ENCODE results near the gene CEBPG. TPM values are rescaled to one million over a fixed set of nuclear protein-coding genes. Genes with fewer than 3 reads are reported as not detected.

Gene CEBPG
- total RNA-seq, 1 experiment from 2014 or later: 48.6 TPM

- H3K36me3 ChIP-seq (ENCODE audit: insufficient read depth, low read length, poor library complexity, severe bottlenecking): peaks cover 14% of the 10 kb centered on the region
- H3K9me3 ChIP-seq (ENCODE audit: low read depth, low read length, poor library complexity, severe bottlenecking): no peaks in the 10 kb centered on the region
- no peaks in the 10 kb centered on the region for H3K27me3 ChIP-seq (replicated peaks; ENCODE audit: insufficient read depth, low read depth, low read length, poor library complexity)
- ChIA-PET CTCF (no interaction called here), POLR2A (ENCODE audit: low non-redundant PET) (no interaction called here)
- H3K4me1 ChIP-seq (ENCODE audit: insufficient read depth, low read length, poor library complexity, severe bottlenecking): peaks cover 15% of the 10 kb centered on the region
- no peak overlapping the region for H3K27ac ChIP-seq (ENCODE audit: low read depth, low read length, poor library complexity, severe bottlenecking)
- intact Hi-C loops (cut with micrococcal nuclease; ENCODE audit: unreplicated experiment): no loop called here
- BruUV-seq (replicated peaks): no TSS peak
- DNase-seq (ENCODE audit: low spot score): no peak
- no peak overlapping the region for H3K4me3 ChIP-seq (ENCODE audit: low read depth, low read length, poor library complexity, severe bottlenecking)
- TF ChIP-seq, protein P1, sequence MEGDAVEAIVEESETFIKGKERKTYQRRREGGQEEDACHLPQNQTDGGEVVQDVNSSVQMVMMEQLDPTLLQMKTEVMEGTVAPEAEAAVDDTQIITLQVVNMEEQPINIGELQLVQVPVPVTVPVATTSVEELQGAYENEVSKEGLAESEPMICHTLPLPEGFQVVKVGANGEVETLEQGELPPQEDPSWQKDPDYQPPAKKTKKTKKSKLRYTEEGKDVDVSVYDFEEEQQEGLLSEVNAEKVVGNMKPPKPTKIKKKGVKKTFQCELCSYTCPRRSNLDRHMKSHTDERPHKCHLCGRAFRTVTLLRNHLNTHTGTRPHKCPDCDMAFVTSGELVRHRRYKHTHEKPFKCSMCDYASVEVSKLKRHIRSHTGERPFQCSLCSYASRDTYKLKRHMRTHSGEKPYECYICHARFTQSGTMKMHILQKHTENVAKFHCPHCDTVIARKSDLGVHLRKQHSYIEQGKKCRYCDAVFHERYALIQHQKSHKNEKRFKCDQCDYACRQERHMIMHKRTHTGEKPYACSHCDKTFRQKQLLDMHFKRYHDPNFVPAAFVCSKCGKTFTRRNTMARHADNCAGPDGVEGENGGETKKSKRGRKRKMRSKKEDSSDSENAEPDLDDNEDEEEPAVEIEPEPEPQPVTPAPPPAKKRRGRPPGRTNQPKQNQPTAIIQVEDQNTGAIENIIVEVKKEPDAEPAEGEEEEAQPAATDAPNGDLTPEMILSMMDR (conservative IDR thresholded peaks at IDR 0.05; ENCODE audit: low read depth, low read length): no peak
- TF ChIP-seq EZH2 (IDR thresholded peaks at IDR 0.05; ENCODE audit: borderline replicate concordance, low read depth, low read length, poor library complexity, severe bottlenecking): no peak
Measured at GRCh38 chr19:33386361-33386858, 12.9 kb downstream of the CEBPG start.

DNA sequence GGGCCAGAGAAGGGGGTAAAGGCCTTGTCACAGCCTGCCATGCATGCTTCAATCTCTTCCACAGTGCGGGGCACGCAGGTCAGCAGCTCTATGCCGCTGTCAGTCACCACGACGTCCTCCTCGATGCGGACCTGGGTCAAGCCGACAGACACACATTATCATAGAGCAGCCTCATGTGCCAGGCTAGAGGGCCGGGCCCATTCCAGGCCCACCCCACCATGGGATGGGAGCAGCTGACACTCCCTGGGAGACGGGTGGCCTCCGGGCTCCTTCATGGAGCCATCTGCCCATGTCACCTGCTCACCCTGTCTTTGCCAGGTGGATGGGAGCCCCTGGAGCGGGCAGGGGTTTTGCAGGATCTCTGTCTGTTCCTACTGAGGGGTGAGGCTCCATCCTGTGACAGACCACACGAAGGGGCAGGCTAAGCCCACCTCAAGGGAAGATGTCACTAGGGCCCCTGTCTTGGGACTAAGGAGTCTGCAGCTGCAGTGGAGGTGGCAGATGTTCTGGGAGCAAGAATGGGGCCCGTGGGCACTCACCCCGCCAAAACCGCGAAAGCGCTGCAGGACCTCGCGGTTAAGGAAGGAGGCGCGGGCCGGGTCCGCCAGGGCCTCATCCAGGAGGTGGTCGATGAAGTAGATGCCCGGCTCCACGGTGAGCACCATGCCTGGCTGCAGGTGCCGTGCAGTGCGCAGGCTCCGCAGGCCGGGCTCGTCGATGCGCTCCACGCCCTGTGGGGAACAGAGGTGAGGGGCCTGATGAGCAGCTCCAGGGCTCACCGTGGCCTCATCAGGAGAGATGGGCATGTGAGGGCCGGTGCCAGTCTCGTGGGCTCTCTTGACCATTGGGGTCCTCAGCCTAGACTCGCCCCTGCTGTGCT lies 14.1 kb downstream of the CEBPG start:
- no peaks in the 10 kb centered on the region for H3K9me3 ChIP-seq (ENCODE audit: low read depth, low read length, poor library complexity, severe bottlenecking)
- intact Hi-C loops (cut with micrococcal nuclease; ENCODE audit: unreplicated experiment): no loop called here
- TF ChIP-seq, protein P1 (conservative IDR thresholded peaks at IDR 0.05; ENCODE audit: low read depth, low read length): no peak
- TF ChIP-seq EZH2 (IDR thresholded peaks at IDR 0.05; ENCODE audit: borderline replicate concordance, low read depth, low read length, poor library complexity, severe bottlenecking): no peak
- H3K4me3 ChIP-seq (ENCODE audit: low read depth, low read length, poor library complexity, severe bottlenecking): no peak overlapping the region
- CTCF ChIA-PET: no interaction called here
- POLR2A ChIA-PET (ENCODE audit: low non-redundant PET): no interaction called here
- H3K27me3 ChIP-seq (replicated peaks; ENCODE audit: insufficient read depth, low read depth, low read length, poor library complexity): no peaks in the 10 kb centered on the region
- no peak for DNase-seq (ENCODE audit: low spot score)
- BruUV-seq (replicated peaks): no TSS peak
- H3K36me3 ChIP-seq (ENCODE audit: insufficient read depth, low read length, poor library complexity, severe bottlenecking): peaks cover 9% of the 10 kb centered on the region
- H3K4me1 ChIP-seq (ENCODE audit: insufficient read depth, low read length, poor library complexity, severe bottlenecking): peaks cover 13% of the 10 kb centered on the region
- H3K27ac ChIP-seq (ENCODE audit: low read depth, low read length, poor library complexity, severe bottlenecking): no peak overlapping the region

DNA sequence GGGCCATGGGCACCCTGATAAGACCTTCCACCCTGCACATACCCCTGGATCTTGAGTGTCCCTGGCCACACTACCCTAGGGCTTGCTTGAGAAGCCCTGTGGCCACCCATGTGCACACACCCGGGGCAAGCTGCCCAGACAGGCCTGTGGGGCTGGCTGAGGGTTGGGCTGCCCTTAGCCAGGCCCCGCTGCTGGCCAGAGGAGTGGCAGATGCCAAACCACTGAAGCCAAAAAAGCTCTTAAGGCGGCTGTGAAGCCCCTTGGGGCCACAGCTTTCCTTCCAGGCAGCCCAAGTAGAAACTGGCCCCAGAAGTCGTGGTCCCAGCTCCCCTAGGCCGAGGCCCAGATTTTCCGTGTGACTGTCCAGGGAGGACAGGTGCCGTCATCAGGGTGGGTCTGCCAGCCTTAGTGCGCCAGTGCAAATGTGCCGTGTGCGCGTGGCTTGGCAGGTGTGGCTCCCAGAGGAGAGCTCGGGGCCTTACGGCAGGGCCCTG lies 14.8 kb downstream of the CEBPG start:
- ChIA-PET CTCF (no interaction called here), POLR2A (ENCODE audit: low non-redundant PET) (no interaction called here)
- no TSS peak for BruUV-seq (replicated peaks)
- H3K27ac ChIP-seq (ENCODE audit: low read depth, low read length, poor library complexity, severe bottlenecking): no peak overlapping the region
- no peaks in the 10 kb centered on the region for H3K9me3 ChIP-seq (ENCODE audit: low read depth, low read length, poor library complexity, severe bottlenecking)
- peaks cover 13% of the 10 kb centered on the region for H3K4me1 ChIP-seq (ENCODE audit: insufficient read depth, low read length, poor library complexity, severe bottlenecking)
- intact Hi-C loops (cut with micrococcal nuclease; ENCODE audit: unreplicated experiment): no loop called here
- no peak for DNase-seq (ENCODE audit: low spot score)
- H3K4me3 ChIP-seq (ENCODE audit: low read depth, low read length, poor library complexity, severe bottlenecking): no peak overlapping the region
- peaks cover 9% of the 10 kb centered on the region for H3K36me3 ChIP-seq (ENCODE audit: insufficient read depth, low read length, poor library complexity, severe bottlenecking)
- no peaks in the 10 kb centered on the region for H3K27me3 ChIP-seq (replicated peaks; ENCODE audit: insufficient read depth, low read depth, low read length, poor library complexity)
- TF ChIP-seq, protein P1 (conservative IDR thresholded peaks at IDR 0.05; ENCODE audit: low read depth, low read length): no peak
- no peak for TF ChIP-seq EZH2 (IDR thresholded peaks at IDR 0.05; ENCODE audit: borderline replicate concordance, low read depth, low read length, poor library complexity, severe bottlenecking)
